Glutamatergic neuron (in vitro differentiated cells): ENCODE measurements around the gene HNRNPA0. TPM values are rescaled to one million over a fixed set of nuclear protein-coding genes. Genes with fewer than 3 reads are reported as not detected.

Source experiments
- DNase-seq: peaks from one replicate; pipeline ENCODE4 v3.0.0; 2022
- H3K27ac Mint-ChIP-seq: one replicate; pipeline ENCODE4 v1.8.0; 2020; ENCODE audit warnings: mild to moderate bottlenecking, mixed read lengths, inconsistent platforms; ENCODE audit not compliant: unreplicated experiment
- H3K27me3 Mint-ChIP-seq: one replicate; pipeline ENCODE4 v1.8.0; 2020; ENCODE audit warnings: mild to moderate bottlenecking, moderate library complexity, mixed read lengths, inconsistent platforms; ENCODE audit not compliant: unreplicated experiment
- H3K36me3 Mint-ChIP-seq: one replicate; pipeline ENCODE4 v1.8.0; 2020; ENCODE audit warnings: mild to moderate bottlenecking, mixed read lengths, inconsistent platforms; ENCODE audit not compliant: unreplicated experiment
- H3K4me1 Mint-ChIP-seq: one replicate; pipeline ENCODE4 v1.8.0; 2020; ENCODE audit warnings: mild to moderate bottlenecking, low read depth, mixed read lengths, inconsistent platforms; ENCODE audit not compliant: unreplicated experiment
- H3K4me3 Mint-ChIP-seq: one replicate; pipeline ENCODE4 v1.8.0; 2020; ENCODE audit warnings: mild to moderate bottlenecking, mixed read lengths, inconsistent platforms; ENCODE audit not compliant: unreplicated experiment
- H3K9me3 Mint-ChIP-seq: one replicate; pipeline ENCODE4 v1.8.0; 2020; ENCODE audit warnings: mild to moderate bottlenecking, moderate library complexity, mixed read lengths, inconsistent platforms; ENCODE audit not compliant: unreplicated experiment
- CTCF ChIP-seq: fragments of 200-600 bp; sonication (generic); IDR thresholded peaks from one replicate; pipeline ENCODE4 v1.5.0; 2021; ENCODE audit not compliant: partially characterized antibody, unreplicated experiment
- total RNA-seq: library from RNA; stranded (reverse); fragmentation: NEBNext Ultra II Directional; extraction: Animal tissue kit (Norgen Biotek cat#: 25700); gene quantifications from one replicate; pipeline ENCODE4 v1.2.1, GENCODE V29; 2021; ENCODE audit not compliant: unreplicated experiment

HNRNPA0 gene
- total RNA-seq, 1 donor from 2014 or later: 65.2 TPM

- Mint-ChIP-seq H3K4me3 (no peak overlapping the region), H3K27me3 (no peaks in the 10 kb centered on the region), H3K36me3 (no peaks in the 10 kb centered on the region), H3K27ac (no peak overlapping the region), H3K9me3 (peaks cover 1% of the 10 kb centered on the region), H3K4me1 (no peaks in the 10 kb centered on the region)
- no peak for TF ChIP-seq CTCF
- DNase-seq: no peak
These were observed 50.6 kb downstream of the HNRNPA0 start for GRCh38 chr5:137703565-137703964.

GRCh38 chr5:137700282-137700680 is 53.9 kb downstream of the HNRNPA0 start:
- no peaks in the 10 kb centered on the region for H3K4me1 Mint-ChIP-seq
- no peak overlapping the region for H3K27ac Mint-ChIP-seq
- H3K27me3 Mint-ChIP-seq: no peaks in the 10 kb centered on the region
- DNase-seq: no peak
- H3K36me3 Mint-ChIP-seq: no peaks in the 10 kb centered on the region
- no peak overlapping the region for H3K4me3 Mint-ChIP-seq
- TF ChIP-seq CTCF: no peak
- H3K9me3 Mint-ChIP-seq: peaks cover under 1% of the 10 kb centered on the region

GRCh38 chr5:137699336-137700281 is 54.6 kb downstream of the HNRNPA0 start:
- no peaks in the 10 kb centered on the region for H3K36me3 Mint-ChIP-seq
- no peak overlapping the region for H3K27ac Mint-ChIP-seq
- H3K4me1 Mint-ChIP-seq: no peaks in the 10 kb centered on the region
- DNase-seq: no peak
- TF ChIP-seq CTCF: no peak
- H3K4me3 Mint-ChIP-seq: no peak overlapping the region
- no peaks in the 10 kb centered on the region for H3K27me3 Mint-ChIP-seq
- H3K9me3 Mint-ChIP-seq: no peaks in the 10 kb centered on the region

GRCh38 chr5:137696481-137696880 is 57.7 kb downstream of the HNRNPA0 start:
- H3K27ac Mint-ChIP-seq: no peak overlapping the region
- no peaks in the 10 kb centered on the region for H3K36me3 Mint-ChIP-seq
- H3K4me1 Mint-ChIP-seq: peaks cover 7% of the 10 kb centered on the region
- TF ChIP-seq CTCF: no peak
- H3K9me3 Mint-ChIP-seq: no peaks in the 10 kb centered on the region
- no peaks in the 10 kb centered on the region for H3K27me3 Mint-ChIP-seq
- H3K4me3 Mint-ChIP-seq: no peak overlapping the region
- DNase-seq: no peak
